Activated CD4-positive, alpha-beta T cell treated with anti-CD3 and anti-CD28 coated beads, Interleukin-2, amount 10 ng/mL, durations not matched to agents 7 days and 5 days (primary cell): ENCODE results near the gene FAM217B. TPM values are rescaled to one million over a fixed set of nuclear protein-coding genes. Genes with fewer than 3 reads are reported as not detected.
A peak's percentile ranks its signal among the peaks of the same experiment; 100 is the strongest.
"Not testable (repeated sequence)": the region's sequence is repeated elsewhere in the genome, so short reads cannot be mapped to it uniquely, and the experiment has no call there.

Source experiments
- CTCF ChIA-PET: fragments of 350-600 bp; sonication (Branson Sonifier 250); formaldehyde crosslinking; loops from one replicate; lab custom pipeline; 2021; ENCODE audit warnings: antibody characterized with exemption; lab: Charles Lee
- POLR2A ChIA-PET: fragments of 350-600 bp; sonication (Branson Sonifier 250); formaldehyde crosslinking; loops from one replicate; lab custom pipeline; 2021; ENCODE audit warnings: antibody characterized with exemption; lab: Charles Lee
- DNase-seq: peaks from one replicate; pipeline ENCODE4 v3.0.0-alpha.2; 2020
- H3K27ac Mint-ChIP-seq: one replicate; pipeline ENCODE4 v1.8.0; 2021; ENCODE audit warnings: mild to moderate bottlenecking, moderate library complexity, mixed read lengths
- H3K27me3 Mint-ChIP-seq: one replicate; pipeline ENCODE4 v1.8.0; 2021; ENCODE audit warnings: mixed read lengths
- H3K36me3 Mint-ChIP-seq: one replicate; pipeline ENCODE4 v1.8.0; 2021; ENCODE audit warnings: low read depth, mixed read lengths
- H3K4me1 Mint-ChIP-seq: one replicate; pipeline ENCODE4 v1.8.0; 2021; ENCODE audit warnings: mixed read lengths
- H3K4me3 Mint-ChIP-seq: one replicate; pipeline ENCODE4 v1.8.0; 2021; ENCODE audit warnings: mild to moderate bottlenecking, moderate library complexity, mixed read lengths
- H3K9me3 Mint-ChIP-seq: one replicate; pipeline ENCODE4 v1.8.0; 2021; ENCODE audit warnings: mixed read lengths
- total RNA-seq, 2 experiments: library from RNA; stranded (reverse); gene quantifications; one replicate each; pipeline ENCODE4 v1.2.3, GENCODE V29; 2021

Gene FAM217B
- total RNA-seq, 2 experiments from 2014 or later: 33.7 to 40.6 TPM

GRCh38 chr20:59940956-59941294 is 736 bp downstream of the FAM217B start:
- Mint-ChIP-seq H3K4me3 (peak overlapping the region; percentile 95), H3K27me3 (no peaks in the 10 kb centered on the region), H3K4me1 (peaks cover 42% of the 10 kb centered on the region), H3K36me3 (peaks cover 39% of the 10 kb centered on the region), H3K9me3 (no peaks in the 10 kb centered on the region), H3K27ac (peak overlapping the region; percentile 98)
- ChIA-PET CTCF (interaction anchor here (1.3 to 2.2 kb wide), 3 partner anchors 9 to 11 kb away, joined by 4 to 8 read pairs (median 4); no protein-coding TSS in a partner anchor), POLR2A (interaction anchor here (0.6 kb wide), 1 partner anchor 164 kb away, joined by 4 read pairs; no protein-coding TSS in a partner anchor)
- no peak for DNase-seq

GRCh38 chr20:59942245-59942644 is 2.1 kb downstream of the FAM217B start:
- ChIA-PET POLR2A (no interaction called here), CTCF (no interaction called here)
- H3K27me3 Mint-ChIP-seq: no peaks in the 10 kb centered on the region
- no peak overlapping the region for H3K4me3 Mint-ChIP-seq
- H3K27ac Mint-ChIP-seq: no peak overlapping the region
- H3K4me1 Mint-ChIP-seq: peaks cover 42% of the 10 kb centered on the region
- DNase-seq: no peak
- H3K9me3 Mint-ChIP-seq: no peaks in the 10 kb centered on the region
- peaks cover 44% of the 10 kb centered on the region for H3K36me3 Mint-ChIP-seq

- ChIA-PET POLR2A (no interaction called here), CTCF (interaction anchor here (0.7 to 1.6 kb wide), 4 partner anchors 8 to 13 kb away, joined by 3 to 7 read pairs (median 4); partner anchors contain the start of gene CDH26)
- Mint-ChIP-seq H3K9me3 (no peaks in the 10 kb centered on the region), H3K27me3 (no peaks in the 10 kb centered on the region), H3K4me1 (peaks cover 45% of the 10 kb centered on the region), H3K27ac (no peak overlapping the region), H3K4me3 (no peak overlapping the region), H3K36me3 (peaks cover 33% of the 10 kb centered on the region)
- DNase-seq: no peak
Measured at GRCh38 chr20:59944726-59945125, 4.5 kb downstream of the FAM217B start.

GRCh38 chr20:59945175-59945574 is 5.0 kb downstream of the FAM217B start:
- Mint-ChIP-seq H3K4me1 (peaks cover 46% of the 10 kb centered on the region), H3K36me3 (peaks cover 33% of the 10 kb centered on the region), H3K27me3 (no peaks in the 10 kb centered on the region), H3K4me3 (no peak overlapping the region), H3K9me3 (no peaks in the 10 kb centered on the region), H3K27ac (no peak overlapping the region)
- ChIA-PET CTCF (interaction anchor here (0.7 to 1.6 kb wide), 3 partner anchors 8 to 13 kb away, joined by 3 to 5 read pairs (median 4); partner anchors contain the start of gene CDH26), POLR2A (no interaction called here)
- no peak for DNase-seq

GRCh38 chr20:59945731-59946130 is 5.5 kb downstream of the FAM217B start:
- H3K4me3 Mint-ChIP-seq: no peak overlapping the region
- H3K4me1 Mint-ChIP-seq: peaks cover 46% of the 10 kb centered on the region
- DNase-seq: no peak
- H3K36me3 Mint-ChIP-seq: peaks cover 33% of the 10 kb centered on the region
- H3K27me3 Mint-ChIP-seq: no peaks in the 10 kb centered on the region
- H3K27ac Mint-ChIP-seq: no peak overlapping the region
- no peaks in the 10 kb centered on the region for H3K9me3 Mint-ChIP-seq
- ChIA-PET CTCF (interaction anchor here (0.7 to 1.6 kb wide), 3 partner anchors 9 to 12 kb away, joined by 3 to 5 read pairs (median 4); partner anchors contain the start of gene CDH26), POLR2A (no interaction called here)

- peaks cover 29% of the 10 kb centered on the region for H3K36me3 Mint-ChIP-seq
- H3K9me3 Mint-ChIP-seq: no peaks in the 10 kb centered on the region
- no peak overlapping the region for H3K4me3 Mint-ChIP-seq
- POLR2A ChIA-PET: no interaction called here
- CTCF ChIA-PET: interaction anchor here (2.1 kb wide), 1 partner anchor 13 kb away, joined by 8 read pairs; the partner anchor contains the start of gene SYCP2
- H3K4me1 Mint-ChIP-seq: peaks cover 31% of the 10 kb centered on the region
- H3K27ac Mint-ChIP-seq: no peak overlapping the region
- no peaks in the 10 kb centered on the region for H3K27me3 Mint-ChIP-seq
- no peak for DNase-seq
Measured at GRCh38 chr20:59947376-59947775, 7.2 kb downstream of the FAM217B start.

- no peaks in the 10 kb centered on the region for H3K27me3 Mint-ChIP-seq
- peaks cover 31% of the 10 kb centered on the region for H3K4me1 Mint-ChIP-seq
- H3K36me3 Mint-ChIP-seq: peaks cover 25% of the 10 kb centered on the region
- H3K4me3 Mint-ChIP-seq: no peak overlapping the region
- POLR2A ChIA-PET: no interaction called here
- H3K27ac Mint-ChIP-seq: peak overlapping the region; percentile 85
- no peaks in the 10 kb centered on the region for H3K9me3 Mint-ChIP-seq
- CTCF ChIA-PET: interaction anchor here (0.7 to 2.6 kb wide), 4 partner anchors 14 to 318 kb away, joined by 4 to 9 read pairs (median 6); partner anchors contain the start of gene SYCP2
- DNase-seq: no peak
Measured at GRCh38 chr20:59948212-59948611, 8.0 kb downstream of the FAM217B start.

- CTCF ChIA-PET: interaction anchor here (0.7 to 2.6 kb wide), 6 partner anchors 8 to 318 kb away, joined by 3 to 9 read pairs (median 4); partner anchors contain the start of genes CDH26, FAM217B, PPP1R3D and SYCP2
Measured at GRCh38 chr20:59948828-59949720, 8.9 kb downstream of the FAM217B start.

GRCh38 chr20:59949911-59950310 is 9.7 kb downstream of the FAM217B start:
- H3K27ac Mint-ChIP-seq: no peak overlapping the region
- peaks cover 13% of the 10 kb centered on the region for H3K36me3 Mint-ChIP-seq
- peaks cover 31% of the 10 kb centered on the region for H3K4me1 Mint-ChIP-seq
- H3K4me3 Mint-ChIP-seq: no peak overlapping the region
- ChIA-PET POLR2A (no interaction called here), CTCF (interaction anchor here (1.2 to 2.6 kb wide), 3 partner anchors 9 to 16 kb away, joined by 4 to 9 read pairs (median 8); partner anchors contain the start of genes CDH26, FAM217B, PPP1R3D and SYCP2)
- H3K27me3 Mint-ChIP-seq: no peaks in the 10 kb centered on the region
- no peaks in the 10 kb centered on the region for H3K9me3 Mint-ChIP-seq
- DNase-seq: no peak

More at GRCh38 chr20:59948828-59949720, 8.9 kb downstream of the FAM217B start:
- DNase-seq: peak; percentile 68
- peaks cover 20% of the 10 kb centered on the region for H3K36me3 Mint-ChIP-seq
- POLR2A ChIA-PET: no interaction called here
- peak overlapping the region; percentile 85 for H3K27ac Mint-ChIP-seq
- peak overlapping the region; percentile 52 for H3K4me3 Mint-ChIP-seq
- peaks cover 31% of the 10 kb centered on the region for H3K4me1 Mint-ChIP-seq
- no peaks in the 10 kb centered on the region for H3K27me3 Mint-ChIP-seq
- no peaks in the 10 kb centered on the region for H3K9me3 Mint-ChIP-seq

GRCh38 chr20:59954718-59955117 is 14.5 kb downstream of the FAM217B start:
- CTCF ChIA-PET: no interaction called here
- H3K27me3 Mint-ChIP-seq: no peaks in the 10 kb centered on the region
- no peak overlapping the region for H3K27ac Mint-ChIP-seq
- POLR2A ChIA-PET: no interaction called here
- peaks cover 1% of the 10 kb centered on the region for H3K4me1 Mint-ChIP-seq
- no peak overlapping the region for H3K4me3 Mint-ChIP-seq
- no peaks in the 10 kb centered on the region for H3K36me3 Mint-ChIP-seq
- DNase-seq: no peak
- H3K9me3 Mint-ChIP-seq: no peaks in the 10 kb centered on the region

- no peaks in the 10 kb centered on the region for H3K9me3 Mint-ChIP-seq
- ChIA-PET POLR2A (no interaction called here), CTCF (no interaction called here)
- no peaks in the 10 kb centered on the region for H3K27me3 Mint-ChIP-seq
- no peaks in the 10 kb centered on the region for H3K36me3 Mint-ChIP-seq
- no peak for DNase-seq
- H3K4me1 Mint-ChIP-seq: no peaks in the 10 kb centered on the region
- H3K4me3 Mint-ChIP-seq: no peak overlapping the region
- H3K27ac Mint-ChIP-seq: no peak overlapping the region
Measured at GRCh38 chr20:59955131-59955796, 15.1 kb downstream of the FAM217B start.

GRCh38 chr20:59957568-59957967 is 17.4 kb downstream of the FAM217B start:
- H3K27me3 Mint-ChIP-seq, H3K9me3 Mint-ChIP-seq, H3K27ac Mint-ChIP-seq, H3K4me3 Mint-ChIP-seq, H3K36me3 Mint-ChIP-seq, H3K4me1 Mint-ChIP-seq, POLR2A ChIA-PET, DNase-seq: not testable (repeated sequence)
- CTCF ChIA-PET: interaction anchor here (1.9 kb wide), 1 partner anchor 12 kb away, joined by 5 read pairs; no protein-coding TSS in a partner anchor
